Brain pericyte (primary cell): ENCODE data around the gene RPP30.

Source experiments
- DNase-seq: peaks from one replicate; pipeline ENCODE4 v3.0.0-alpha.2; 2012; ENCODE audit warnings: low read depth, low spot score

The RPP30 gene

GRCh38 chr10:90944749-90945148 is 73.0 kb downstream of the RPP30 start:
- DNase-seq: no peak

GRCh38 chr10:90945491-90946070 is 73.8 kb downstream of the RPP30 start:
- no peak for DNase-seq

GRCh38 chr10:90947030-90947960 is 75.5 kb downstream of the RPP30 start:
- no peak for DNase-seq
